Measurements from ENCODE around the gene PPIF.

DNA sequence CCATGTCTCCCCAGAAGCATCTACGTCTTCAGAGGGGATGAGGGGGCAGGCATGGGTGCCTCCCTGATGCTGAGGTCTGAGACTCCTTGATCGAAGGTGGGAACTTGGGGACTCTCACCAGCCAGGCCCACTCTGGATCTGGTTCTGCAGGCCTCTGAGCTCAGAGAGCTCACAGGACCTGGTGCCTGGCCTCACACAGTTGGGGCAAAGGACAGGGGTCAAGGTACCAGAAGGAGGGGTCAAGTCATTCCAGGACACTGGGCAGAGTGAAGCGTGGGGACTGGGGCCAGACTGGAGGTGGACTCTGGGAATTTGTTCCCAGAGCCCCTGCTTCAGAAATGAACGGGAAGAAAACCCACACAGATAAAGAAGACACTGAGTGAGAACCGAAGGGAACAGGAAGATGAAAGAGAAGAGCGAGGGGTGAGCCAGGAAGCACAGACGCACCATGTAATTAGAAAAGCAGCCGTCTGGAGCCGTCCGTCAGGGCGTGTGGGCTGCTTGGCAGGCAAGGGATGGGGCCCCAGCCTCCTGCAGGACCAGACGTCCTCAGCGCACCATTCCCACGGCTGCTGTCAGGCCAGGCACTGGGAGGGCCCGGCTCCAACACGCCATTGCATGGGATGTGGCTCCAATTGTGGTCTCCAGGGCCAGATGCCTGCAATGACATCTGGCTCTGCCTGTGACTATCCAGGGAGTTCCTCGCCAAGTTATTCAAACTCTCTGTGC is 50.5 kb downstream of the PPIF start:
- TF ChIP-seq, protein P1, sequence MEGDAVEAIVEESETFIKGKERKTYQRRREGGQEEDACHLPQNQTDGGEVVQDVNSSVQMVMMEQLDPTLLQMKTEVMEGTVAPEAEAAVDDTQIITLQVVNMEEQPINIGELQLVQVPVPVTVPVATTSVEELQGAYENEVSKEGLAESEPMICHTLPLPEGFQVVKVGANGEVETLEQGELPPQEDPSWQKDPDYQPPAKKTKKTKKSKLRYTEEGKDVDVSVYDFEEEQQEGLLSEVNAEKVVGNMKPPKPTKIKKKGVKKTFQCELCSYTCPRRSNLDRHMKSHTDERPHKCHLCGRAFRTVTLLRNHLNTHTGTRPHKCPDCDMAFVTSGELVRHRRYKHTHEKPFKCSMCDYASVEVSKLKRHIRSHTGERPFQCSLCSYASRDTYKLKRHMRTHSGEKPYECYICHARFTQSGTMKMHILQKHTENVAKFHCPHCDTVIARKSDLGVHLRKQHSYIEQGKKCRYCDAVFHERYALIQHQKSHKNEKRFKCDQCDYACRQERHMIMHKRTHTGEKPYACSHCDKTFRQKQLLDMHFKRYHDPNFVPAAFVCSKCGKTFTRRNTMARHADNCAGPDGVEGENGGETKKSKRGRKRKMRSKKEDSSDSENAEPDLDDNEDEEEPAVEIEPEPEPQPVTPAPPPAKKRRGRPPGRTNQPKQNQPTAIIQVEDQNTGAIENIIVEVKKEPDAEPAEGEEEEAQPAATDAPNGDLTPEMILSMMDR (IDR thresholded peaks at IDR 0.05; ENCODE audit: low read depth, low read length, poor library complexity, severe bottlenecking) = no peak
- TF ChIP-seq EZH2phosphoT487 (IDR thresholded peaks at IDR 0.05; ENCODE audit: borderline replicate concordance, low read length) = no peak
